Embryonic facial prominence (tissue), 1 donor: ENCODE measurements around the gene HNRNPDL.
"Not testable (repeated sequence)": the region's sequence is repeated elsewhere in the genome, so short reads cannot be mapped to it uniquely, and the experiment has no call there.

ENCODE experiments used
- DNase-seq: peaks from one replicate; pipeline ENCODE4 v3.0.0-alpha.2; 2016; ENCODE audit errors: extremely low spot score

Gene HNRNPDL

DNA sequence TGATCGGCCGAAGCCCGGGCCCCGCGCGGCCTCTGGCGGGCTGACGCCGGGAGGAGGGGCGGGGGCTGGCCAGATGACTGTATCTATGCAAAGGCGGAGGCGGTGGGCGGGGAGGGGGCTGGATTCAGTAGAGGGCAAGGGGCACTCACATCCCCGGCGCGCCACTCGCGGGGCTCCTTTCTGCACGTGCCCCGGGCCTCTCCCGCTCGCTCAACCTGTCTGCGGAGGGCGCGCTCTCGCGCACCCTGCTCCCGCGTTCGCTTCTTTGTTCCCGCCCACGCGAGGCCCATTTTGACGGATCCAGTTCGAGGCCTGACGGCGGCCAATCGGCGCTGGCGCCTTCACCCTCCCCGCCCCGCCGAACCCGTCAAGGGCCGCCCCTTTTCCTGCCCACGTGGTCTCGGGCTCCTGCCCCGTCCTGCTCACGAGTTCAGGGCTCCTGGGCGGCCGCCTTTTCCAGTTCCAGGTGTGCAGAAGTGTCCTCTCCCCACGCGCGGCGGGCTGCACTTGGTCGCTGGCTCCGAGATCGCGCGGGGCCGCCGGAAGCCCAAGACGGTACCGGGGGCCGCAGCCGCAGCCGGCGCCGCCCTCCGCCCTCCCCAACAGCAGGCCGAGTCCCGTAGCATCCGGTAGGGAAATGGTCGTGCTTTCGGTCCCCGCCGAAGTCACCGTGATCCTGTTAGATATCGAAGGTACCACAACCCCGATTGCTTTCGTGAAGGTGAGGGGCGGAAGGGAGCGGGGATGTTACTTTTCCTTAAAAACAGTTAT lies at the start of gene HNRNPDL, which contains the start of gene ENOPH1:
Gene HNRNPDL, minus strand, starts transcription at position 270 of the 771 bp plus-strand sequence. CDS start 772 bp downstream, outside the sequence.
Gene ENOPH1, plus strand, starts transcription at position 398 of the 771 bp plus-strand sequence. Its CDS starts 240 bp downstream, at position 638.
- DNase-seq: peak; percentile 91

DNA sequence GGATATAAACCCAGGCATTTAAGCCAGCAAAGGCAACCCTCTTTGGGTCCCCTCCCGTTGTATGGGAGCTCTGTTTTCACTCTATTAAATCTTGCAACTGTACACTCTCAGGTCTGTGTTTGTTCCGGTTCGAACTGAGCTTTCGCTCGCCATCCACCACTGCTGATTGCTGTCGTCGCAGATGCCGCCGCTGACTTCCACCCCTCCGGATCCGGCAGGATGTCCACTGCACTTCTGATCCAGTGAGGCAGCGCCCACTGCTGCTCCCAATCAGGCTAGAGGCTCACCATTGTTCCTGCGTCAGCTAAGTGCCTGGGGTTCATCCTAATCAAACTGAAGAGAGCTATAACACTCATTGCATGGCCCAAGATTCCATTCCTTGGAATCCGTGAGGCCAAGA lies 49.3 kb upstream of the HNRNPDL start:
- DNase-seq: no peak

DNA sequence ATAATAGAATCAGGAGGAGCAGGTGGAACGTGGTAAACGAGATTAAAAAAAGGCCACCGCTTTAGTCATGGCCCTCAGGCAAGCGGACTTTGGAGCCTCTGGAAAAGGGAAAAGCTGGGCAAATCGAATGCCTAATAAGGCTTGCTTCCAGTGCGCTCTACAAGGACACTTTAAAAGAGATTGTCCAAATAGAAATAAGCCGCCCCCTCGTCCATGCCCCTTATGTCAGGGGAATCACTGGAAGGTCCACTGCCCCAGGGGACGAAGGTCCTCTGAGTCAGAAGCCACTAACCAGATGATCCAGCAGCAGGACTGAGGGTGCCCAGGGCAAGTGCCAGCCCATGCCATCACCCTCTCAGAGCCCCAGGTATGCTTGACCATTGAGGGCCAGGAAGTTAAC lies 47.2 kb upstream of the HNRNPDL start:
- DNase-seq: not testable (repeated sequence)

DNA sequence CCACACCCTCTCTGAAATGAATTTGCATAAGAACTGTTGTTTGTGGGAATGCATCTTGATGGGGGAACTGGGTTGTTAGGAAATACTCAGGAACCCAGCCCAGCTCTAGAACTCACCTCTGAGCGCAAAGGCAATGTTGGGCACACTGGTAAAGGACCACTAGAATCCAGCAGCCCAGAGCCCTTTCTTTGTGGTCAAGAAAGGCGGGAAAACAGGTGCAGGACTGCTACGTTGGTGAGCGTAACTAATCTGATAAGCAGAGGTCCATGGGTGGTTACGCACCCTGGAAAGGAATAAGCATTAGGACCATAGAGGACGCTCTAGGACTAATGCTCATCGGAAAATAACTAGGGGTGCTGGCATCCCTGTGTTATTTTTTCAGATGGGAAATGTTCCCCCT lies 45.7 kb upstream of the HNRNPDL start:
- not testable (repeated sequence) for DNase-seq

DNA sequence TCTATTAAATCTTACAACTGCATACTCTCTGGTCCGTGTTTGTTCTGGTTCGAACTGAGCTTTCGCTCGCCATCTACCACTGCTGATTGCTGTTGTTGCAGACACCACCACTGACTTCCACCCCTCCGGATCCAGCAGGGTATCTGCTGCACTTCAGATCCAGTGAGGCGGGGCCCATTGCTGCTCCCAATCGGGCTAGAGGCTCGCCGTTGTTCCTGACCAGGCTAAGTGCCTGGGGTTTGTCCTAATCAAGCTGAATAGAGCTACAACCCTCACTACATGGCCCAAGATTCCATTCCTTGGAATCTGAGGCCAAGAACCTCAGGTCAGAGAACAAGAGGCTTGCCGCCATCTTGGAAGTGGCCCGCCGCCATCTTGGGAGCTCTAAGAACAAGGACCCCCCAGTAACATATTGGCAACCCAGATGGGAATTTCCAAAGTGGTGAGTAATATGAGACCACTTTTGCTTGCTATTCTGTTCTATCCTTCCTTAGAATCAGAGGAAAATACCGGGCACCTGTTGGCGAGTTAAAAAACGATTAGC lies 43.4 kb upstream of the HNRNPDL start:
- DNase-seq: no peak

DNA sequence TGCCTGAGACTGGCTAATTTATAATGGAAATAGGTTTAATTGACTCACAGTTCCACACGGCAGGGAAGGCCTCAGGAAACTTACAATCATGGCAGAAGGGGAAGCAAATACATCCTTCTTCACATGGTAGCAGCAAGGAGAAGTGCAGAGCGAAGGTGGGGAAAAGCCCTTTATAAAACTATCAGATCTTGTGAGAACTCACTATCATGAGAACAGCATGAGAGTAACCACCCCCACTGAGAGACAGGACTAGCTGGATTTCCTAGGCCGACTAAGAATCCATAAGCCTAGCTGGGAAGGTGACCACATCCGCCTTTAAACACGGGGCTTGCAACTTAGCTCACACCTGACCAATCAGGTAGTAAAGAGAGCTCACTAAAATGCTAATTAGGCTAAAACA lies 42.8 kb upstream of the HNRNPDL start:
- not testable (repeated sequence) for DNase-seq

DNA sequence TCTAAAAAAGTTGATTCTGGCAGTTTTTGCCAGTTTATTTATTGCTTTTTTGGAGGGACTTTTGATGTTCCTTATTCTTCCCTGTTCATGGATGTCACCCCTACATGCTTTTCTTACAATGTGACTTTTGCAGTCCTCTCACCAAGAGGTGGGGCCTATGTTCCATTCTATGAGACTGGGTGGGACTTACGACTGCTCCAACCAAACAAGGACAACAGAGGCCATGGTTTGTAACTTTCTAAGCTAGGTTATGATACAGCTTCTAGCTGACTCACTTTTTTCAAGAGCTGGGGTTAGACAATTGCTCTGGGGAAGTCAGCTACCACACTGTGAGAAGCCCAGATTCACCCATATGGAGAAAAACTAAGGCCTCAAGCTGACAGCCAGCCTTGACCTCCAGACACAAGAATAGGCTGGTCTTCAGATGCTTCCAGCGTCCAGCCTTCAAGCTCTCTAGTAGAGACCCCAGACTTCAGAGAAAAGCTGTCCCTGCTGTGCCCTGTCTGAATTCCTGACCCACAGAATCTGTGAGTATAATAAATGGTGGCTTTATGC lies 39.6 kb upstream of the HNRNPDL start:
- DNase-seq: no peak

DNA sequence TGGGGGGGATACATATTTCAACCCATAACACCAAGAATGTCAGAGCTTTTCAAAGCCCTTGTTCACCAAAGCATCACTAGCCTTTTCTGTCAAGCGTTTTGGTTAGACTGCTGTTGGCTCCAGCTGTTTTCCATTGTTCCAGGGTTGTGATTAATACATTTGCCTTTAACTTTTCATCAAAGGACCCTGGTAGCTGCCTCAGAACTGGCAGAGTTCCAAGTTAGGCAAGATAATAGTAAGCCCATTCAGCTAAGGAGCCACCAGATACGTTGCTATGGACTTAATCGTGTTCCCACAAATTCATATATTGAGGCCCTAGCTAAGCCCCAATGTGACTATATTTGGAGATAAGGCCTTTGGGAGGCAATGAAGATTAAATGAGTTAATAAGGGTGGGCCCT lies 37.2 kb upstream of the HNRNPDL start:
- no peak for DNase-seq

DNA sequence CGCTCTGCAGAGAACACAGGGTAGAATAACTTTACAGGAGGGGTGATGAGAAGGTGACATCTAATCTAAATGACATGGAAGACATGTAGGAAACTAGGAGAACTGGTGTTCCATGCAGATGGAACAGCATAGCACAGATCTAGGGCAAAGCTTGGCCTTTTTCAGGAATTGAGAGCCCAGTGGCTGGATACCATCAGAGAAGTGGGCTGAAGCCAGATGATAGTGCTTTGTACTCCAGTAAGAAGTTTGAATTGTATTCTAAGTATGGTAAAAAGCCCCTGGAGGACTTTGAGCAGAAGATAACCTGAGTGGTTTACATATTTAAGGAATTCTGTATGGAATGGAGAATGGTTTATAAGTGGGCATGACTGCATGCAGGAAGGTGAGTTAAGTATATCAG lies 33.0 kb upstream of the HNRNPDL start:
- DNase-seq: no peak

DNA sequence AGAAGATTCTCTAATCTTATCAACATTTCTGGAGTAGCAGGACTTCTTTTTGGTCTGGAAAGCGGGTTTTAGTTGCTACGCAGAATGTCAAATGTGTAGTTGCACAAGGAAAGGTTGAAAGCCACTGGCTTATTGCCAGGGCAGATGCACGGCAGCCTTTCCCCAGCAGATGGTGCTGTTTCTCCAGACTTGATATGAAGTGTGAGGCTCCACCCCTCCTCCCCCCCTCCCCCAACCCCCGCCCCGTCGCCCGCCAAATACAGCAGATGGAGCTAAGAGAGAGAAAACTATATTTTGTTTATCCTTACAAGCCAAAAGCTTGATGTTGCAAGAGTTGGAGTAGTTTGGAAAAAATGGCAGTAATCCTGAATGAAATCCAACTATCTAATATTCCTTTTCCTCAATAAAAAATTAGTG lies 32.2 kb upstream of the HNRNPDL start:
- DNase-seq: peak; percentile 68

DNA sequence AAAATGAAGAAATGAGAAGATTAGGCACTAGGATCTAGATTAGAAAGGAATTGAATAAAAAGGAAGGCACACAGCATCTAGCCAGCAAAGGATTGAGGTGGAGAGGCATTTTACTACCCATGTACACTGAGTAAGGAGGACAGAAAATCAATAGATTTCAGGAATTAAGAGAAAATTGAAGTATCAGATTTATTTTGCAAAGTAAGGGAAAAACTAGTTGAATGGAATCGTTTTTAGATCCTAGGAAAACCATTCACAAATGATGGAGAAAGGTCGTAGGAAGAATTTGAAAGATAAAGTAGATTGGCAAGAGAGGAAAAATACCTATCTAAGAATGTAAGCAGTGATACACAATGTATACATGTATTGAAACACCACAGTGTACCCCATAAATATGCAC lies 31.4 kb upstream of the HNRNPDL start:
- DNase-seq: no peak

DNA sequence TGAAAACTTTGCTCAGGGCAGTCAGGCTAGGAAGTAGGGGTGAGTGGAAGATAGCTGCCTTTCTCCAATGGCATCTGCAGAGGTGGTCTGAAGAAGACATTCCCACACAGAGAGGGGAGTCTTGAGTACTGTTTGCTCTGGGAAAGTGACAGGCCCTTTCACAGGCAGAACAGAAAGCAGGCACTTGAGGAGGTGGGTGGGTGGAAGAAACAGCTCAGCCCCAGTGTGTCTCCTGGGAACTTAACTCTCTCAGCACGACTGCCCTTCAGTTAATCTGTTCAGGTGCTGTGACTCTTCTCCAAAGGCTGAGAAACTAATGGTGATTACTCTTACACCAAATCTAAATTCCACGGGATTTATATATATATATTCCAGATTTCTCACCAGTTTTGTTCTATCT lies 28.5 kb upstream of the HNRNPDL start:
- DNase-seq: no peak

DNA sequence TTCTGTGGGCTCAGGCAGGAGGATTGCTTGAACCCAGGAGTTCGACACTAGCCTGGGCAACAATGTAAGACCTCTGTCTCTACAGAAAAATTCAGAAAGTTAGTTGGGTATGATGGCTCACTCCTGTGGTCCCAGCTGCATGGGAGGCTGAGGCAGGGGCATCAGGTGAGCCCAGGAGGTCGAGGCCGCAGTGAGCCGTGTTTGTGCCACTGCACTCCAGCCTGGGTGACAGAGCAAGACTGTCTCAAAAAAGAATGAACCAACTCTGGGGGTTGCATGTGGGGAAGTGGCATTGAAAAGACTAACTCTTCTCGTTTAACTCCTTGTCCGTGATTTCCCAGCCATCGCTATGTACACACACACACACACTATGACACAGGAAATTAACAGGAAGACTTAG lies 27.0 kb upstream of the HNRNPDL start:
- DNase-seq: no peak

DNA sequence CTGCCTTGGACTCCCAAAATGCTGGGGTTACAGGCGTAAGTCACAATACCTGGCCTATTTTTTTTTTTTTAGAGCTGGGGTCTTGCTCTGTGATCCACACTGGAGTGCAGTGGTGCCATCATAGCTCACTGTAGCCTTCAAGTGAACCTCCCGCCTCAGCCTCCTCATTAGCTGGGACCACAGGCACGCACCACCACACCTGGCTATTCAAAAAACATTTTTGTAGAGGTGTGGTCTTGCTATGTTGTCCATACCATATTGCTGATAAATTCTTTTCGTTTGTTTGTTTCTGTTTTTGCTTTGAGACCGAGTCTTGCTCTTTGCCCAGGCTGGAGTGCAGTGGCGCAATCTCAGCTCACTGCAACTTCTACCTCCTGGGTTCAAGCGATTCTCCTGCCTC lies 21.8 kb upstream of the HNRNPDL start:
- no peak for DNase-seq

DNA sequence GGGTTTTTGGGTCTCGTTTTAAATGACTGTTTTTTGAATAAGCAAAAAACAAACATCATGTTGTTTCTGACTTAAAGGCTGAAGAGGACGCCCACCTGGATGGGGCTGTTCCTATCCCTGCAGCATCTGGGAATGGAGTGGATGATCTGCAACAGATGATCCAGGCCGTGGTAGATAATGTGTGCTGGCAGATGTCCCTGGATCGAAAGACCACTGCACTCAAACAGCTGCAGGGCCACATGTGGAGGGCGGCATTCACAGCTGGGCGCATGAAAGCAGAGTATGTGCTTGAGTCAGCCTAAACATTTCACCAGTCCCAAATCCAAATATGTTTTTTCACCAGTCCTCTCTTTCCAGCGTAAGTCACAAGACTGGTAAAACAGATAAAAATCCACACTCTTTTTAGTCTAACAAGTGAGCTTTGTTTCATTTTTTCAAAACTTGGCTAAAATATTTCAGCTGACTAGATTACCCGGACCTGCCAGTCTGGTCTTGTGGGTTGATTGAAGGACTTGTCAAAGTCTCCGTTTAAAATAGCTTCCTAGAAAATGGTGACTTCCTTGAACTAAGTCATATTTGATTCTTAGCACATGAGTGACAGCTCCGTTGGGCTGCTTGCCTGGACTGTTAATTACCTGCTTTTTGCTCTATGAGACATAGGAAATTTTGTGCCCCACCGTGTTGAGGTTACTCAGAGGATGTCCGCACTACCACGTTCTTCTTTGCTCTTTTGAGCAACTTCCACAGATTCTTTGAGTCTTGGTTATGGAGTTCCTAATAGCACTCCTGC lies 20.9 kb upstream of the HNRNPDL start:
- DNase-seq: no peak

DNA sequence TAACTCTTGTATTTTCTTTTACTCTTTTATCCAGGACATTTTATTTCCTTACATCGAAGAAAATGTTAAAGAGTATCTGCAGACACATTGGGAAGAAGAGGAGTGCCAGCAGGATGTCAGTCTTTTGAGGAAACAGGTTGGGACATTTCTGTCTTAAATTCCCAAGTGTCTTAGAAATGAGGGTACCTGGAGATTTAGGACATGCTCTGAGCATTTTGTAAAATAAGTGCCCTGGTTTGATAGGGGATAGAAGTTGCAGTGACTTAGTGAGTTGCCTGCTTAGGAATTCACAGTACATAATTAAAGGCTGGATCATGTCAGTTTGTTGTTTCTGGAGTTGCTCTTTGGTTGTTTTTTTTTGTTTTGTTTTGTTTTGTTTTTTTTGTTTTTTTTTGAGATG lies 17.6 kb upstream of the HNRNPDL start:
- no peak for DNase-seq

DNA sequence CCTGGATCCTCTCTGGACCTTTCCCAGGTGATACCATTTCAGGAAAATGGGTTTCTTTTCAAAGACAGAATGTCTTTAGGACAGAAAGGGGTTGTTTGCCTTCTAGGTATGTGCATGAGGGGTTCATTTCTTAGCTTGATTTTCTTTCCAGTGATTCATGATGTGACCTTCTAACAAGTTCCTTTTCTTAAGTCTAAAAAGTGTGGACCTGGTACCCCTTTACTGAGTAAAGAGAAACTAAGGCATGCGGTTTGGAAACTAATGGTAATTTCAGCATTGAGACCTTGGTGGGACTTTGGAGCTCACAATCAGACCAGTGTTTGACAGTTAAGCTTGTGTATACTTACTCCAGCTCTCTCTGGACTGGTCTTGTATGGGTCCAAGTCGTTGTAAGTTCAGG lies 8.8 kb upstream of the HNRNPDL start:
- DNase-seq: no peak

DNA sequence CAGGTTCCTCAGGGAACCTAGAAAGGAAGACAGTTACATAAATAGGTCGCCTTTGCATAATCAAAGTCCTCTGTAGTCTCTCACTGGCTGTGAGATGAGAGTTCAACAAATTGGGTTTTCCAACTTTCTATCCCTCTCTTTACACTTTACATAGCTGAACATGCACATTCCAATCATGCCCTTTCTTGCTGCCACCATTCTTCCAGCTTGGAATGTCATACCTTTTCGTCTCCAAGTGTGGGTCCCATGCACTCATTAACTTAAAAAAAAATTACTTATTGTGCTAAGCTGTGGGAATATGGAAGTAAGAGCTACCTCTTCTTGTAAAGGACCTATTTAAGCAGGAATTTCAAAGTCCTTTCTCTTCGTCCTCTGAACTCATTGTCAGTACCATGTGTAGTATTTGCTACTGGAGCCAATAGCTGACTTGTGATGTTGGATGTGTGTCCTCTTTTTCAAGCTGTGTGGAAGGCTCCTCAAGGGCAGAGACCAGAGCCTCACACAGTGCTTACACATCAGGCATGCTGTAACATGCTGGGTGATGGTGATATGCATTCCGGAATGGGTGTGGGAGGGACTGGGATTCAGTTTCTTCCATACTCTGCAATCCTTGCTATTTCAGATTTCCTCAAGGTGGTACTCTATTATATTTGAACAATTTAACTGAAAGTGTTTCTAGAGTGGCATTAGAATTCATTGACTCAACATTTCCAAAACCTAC lies 7.2 kb upstream of the HNRNPDL start:
- DNase-seq: no peak

DNA sequence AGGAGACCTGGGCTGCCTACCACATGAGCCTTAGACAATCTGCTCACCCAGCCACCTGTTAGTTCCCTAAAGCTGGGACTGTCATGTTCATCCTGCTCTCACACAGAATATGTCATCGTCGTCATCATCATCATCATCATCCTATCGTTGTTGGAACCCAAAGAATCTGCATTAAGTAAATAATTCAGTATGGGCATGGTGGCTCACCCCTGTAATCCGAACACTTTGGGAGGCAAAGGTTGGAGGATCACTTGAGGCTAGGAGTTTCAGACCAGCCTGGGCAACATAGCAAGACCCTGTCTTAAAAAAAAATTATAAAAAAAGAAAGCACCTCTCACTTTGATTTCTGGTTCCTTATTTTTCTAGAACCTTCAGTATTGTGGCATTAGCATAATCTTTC lies 6.5 kb upstream of the HNRNPDL start:
- DNase-seq: no peak

DNA sequence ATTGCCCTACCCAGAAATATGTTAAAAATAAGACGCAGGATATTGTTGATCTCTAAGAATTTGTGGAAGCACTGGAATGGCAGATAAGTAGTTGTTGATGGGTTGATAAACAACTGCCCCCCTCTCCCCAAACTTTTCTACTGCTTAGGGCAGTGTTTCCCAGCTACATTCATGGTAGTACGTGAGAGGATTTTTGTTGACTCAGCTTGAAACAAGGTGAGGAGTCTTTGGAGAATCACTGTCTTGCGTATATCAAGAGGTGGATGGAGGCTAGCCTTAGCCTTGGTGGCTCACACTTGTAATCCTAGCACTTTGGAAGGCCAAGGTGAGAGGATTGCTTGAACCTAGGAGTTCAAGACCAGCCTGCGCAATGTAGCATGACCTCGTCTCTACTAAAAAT lies 5.9 kb upstream of the HNRNPDL start:
- DNase-seq: no peak

DNA sequence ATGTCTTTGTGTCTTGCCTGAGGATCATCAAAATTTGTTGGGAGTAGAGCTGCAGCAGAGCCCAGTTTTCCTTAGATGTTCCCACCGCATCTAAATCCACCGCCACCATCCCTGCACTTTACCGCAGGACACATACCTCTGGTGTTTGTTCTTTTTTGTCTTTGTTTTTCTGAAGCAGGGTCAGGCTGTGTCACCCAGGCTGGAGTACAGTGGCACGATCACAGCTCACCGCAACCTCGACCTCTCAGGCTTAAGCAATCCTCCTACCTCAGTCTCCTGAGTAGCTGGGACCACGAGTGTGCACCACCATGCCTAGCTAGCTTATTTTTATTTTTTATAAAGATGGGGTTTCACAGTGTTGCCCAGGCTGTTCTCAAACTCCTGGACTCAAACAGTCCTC lies 4.7 kb upstream of the HNRNPDL start:
- DNase-seq: no peak

DNA sequence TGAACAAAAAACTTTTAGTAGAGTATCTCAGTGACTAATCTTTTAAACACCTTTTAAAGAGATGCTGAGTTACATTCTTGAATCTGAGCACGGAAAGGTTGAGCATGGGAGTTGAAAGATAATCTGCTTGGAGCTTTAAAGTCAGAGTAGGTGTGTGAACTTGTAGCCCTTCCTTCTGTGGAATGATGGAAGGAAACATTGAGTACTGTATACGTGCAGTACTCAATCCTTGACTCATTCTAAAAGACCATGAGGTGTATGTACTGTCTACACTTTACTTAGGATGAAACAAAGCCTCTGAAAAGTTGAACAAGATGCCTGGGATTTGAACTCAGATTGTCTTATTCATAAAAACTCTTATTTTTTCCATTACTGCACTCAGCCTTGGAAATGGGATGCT lies 3.5 kb upstream of the HNRNPDL start:
- no peak for DNase-seq
